GM21526 (cell line): ENCODE results near the gene SEC61A2.
"Not testable (repeated sequence)": the region's sequence is repeated elsewhere in the genome, so short reads cannot be mapped to it uniquely, and the experiment has no call there.

Experiments
- ATAC-seq: cut with Tn5 transposase; IDR thresholded peaks from one replicate; pipeline ENCODE4 v1.9.1; 2021; ENCODE audit warnings: moderate library complexity; ENCODE audit not compliant: unreplicated experiment, low FRiP score

Gene SEC61A2

GRCh38 chr10:12158111-12158510, 28.6 kb downstream of the SEC61A2 start:
- ATAC-seq = no peak

DNA sequence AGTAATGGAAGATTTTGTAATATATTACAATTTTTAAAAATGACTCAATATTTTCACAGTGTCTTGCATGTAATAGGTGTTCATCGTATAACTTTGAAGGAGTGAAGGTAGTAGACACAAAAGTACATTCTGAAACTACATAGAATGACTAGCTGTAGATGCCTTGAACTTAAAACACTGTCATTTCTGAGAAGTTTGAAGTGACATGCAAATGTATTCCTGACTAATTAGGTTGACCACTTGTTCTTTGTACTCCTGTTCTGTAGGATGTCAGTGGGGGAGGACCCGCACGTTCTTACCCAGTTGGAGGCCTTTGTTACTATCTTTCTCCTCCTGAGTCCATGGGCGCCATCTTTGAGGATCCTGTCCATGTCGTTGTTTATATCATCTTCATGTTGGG, 31.2 kb downstream of the SEC61A2 start:
- ATAC-seq = no peak

DNA sequence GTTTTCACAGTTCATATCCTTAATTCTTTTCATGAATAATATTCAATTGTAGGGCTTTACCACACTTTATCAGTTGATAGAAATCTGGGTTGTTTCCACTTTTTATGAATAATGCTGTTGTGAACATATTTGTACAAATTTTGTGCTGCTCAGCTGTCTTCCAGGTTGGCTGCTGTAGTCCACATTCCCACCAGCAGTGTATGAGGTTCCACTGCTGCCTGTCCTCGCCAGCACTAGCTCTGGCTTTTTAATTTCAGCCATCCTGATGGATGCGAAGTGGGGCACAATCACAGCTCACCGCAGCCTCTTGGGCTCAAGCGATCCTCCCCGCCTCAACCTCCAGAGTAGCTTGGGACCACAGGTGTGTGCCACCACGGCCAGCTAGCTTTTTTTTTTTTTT, 33.5 kb downstream of the SEC61A2 start:
- ATAC-seq = no peak

DNA sequence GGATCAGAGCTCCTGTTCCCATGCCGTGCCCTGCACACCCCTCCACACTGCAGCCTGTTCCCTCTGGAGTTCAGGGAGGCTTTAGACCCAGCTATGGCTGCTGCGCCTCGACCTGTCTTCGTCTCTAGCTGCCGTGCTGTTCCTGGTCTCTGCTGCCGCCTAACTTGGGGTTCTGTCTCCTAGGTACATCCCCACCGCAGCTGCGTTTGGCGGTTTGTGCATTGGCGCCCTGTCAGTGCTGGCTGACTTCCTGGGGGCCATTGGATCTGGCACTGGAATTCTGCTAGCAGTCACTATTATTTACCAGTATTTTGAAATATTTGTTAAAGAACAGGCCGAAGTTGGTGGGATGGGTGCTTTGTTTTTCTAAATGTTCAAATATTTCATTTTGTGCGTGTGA, 34.6 kb downstream of the SEC61A2 start:
- ATAC-seq = no peak

- no peak for ATAC-seq
Observed at GRCh38 chr10:12165036-12165435, 35.6 kb downstream of the SEC61A2 start.

- ATAC-seq = no peak
Observed at GRCh38 chr10:12165999-12166775, 36.7 kb downstream of the SEC61A2 start.

DNA sequence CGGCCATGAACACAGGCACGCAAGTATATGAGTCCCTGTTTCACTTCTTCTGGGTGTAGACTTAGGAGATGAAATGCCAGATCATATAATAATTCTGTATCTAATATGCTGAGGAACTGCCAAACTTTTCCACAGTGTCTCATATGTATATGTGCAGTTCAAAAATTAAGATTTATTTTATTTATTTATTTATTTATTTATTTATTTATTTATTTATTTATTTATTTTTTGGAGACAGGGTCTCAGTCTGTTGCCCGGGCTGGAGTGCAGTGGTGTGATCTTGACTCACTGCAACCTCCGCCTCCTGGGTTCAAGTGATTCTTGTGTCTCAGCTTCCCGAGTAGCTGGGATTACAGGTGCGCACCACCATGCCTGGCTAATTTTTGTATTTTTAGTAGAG, 42.0 kb downstream of the SEC61A2 start:
- not testable (repeated sequence) for ATAC-seq

GRCh38 chr10:12177642-12178041, 48.2 kb downstream of the SEC61A2 start:
- ATAC-seq = no peak

DNA sequence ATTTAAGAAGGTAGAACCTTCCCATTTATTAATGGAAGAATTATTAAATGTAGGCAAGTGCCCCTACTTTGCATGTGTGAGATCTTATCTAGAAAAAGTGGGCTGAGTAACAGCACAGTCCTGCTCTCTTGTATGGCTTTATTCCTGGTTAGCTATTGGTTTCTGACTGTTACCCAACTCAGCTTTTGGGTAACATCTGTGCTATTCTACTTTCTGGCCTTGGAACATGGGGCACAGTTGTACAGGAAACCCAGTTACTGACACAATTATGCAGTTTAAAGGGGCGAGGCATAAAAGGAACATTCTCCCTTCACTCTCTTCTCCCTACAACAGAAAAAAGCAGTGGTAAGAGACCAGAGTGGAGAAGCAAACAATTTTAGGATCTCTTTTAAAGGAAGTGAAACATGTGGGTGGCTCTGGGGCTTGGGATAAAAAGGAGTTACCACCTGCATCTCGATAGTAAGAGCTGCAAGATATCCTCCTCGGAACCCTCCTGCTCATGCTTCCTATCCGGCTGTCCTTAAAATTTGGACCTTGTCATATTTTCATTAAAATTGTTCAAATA, 50.2 kb downstream of the SEC61A2 start:
- ATAC-seq = no peak

DNA sequence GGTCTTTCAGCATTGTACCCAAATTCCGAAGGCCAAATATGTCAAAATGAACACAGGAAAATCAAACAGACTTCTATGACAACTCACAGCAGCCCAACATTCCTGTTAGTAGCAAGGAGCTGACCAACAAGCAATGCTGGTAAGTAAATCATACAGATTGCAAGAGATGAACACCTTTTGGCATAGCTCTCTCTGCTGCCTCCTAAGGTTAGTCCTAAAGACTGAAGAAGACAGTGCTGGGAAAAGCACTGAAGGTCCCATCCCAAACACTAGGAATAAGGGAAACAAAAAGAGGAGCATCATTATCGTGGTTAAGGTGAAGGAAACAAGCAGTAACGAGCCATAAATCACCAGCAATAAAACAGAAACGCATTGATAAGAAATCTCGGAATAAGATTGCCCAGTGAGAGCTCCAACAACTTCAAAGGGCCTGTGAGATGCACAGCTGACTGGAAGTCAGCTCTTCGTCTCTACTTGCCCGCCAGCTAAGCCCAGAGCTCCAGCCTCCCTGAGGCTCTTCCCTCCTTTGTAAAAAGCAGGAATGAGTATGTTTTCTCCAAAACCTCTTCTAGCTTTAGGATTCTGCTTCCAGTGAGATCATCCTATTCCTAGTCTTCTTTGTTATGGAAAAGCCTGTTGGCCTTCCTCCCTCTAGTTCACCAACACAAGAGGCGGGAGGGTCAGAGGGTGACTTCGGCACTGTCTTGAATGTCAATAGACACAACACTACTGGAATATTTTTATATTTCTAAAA, 50.9 kb downstream of the SEC61A2 start:
- ATAC-seq = no peak

GRCh38 chr10:12181065-12181775, 51.7 kb downstream of the SEC61A2 start:
- ATAC-seq = no peak

GRCh38 chr10:12184165-12184564, 54.7 kb downstream of the SEC61A2 start:
- ATAC-seq = no peak

DNA sequence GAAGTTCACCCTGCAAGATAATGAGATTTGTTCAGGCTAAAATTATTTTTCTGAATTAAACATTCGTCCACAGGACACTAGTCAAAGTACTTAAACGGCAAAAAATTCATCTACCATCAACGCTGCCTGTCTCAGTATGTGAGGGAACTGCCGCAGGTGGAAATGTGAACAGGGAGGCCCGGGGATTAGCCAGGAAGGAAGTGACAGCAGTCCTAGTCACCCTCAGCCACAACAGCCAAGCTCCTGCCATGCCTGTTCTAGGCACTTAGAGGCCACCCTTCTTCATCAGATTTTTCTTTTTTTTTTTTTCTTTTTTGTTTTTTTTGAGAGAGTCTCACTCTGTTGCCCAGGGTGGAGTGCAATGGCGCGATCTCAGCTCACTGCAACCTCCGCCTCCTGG, 56.8 kb downstream of the SEC61A2 start:
- no peak for ATAC-seq

- no peak for ATAC-seq
Observed at GRCh38 chr10:12187321-12187905, 57.9 kb downstream of the SEC61A2 start.

DNA sequence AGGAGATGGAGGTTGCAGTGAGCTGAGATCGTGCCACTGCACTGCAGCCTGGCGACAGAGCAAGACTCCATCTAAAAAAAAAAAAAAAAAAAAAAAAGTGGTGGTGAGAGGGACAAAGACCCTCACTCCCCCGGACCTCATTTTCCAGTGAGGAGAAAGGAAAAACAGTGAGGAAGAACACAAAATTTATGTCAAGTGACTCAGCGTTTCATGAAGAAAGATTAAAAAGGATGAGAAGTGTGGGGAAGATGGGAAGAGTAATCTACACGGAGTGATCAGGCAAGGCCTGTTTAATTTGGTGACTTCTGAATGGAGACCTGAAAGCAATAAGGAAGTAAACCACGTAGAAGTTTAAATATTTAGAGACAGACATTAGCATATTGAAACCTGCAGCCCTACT, 59.2 kb downstream of the SEC61A2 start:
- ATAC-seq = no peak

- ATAC-seq = no peak
Observed at GRCh38 chr10:12189426-12189825, 59.9 kb downstream of the SEC61A2 start.

DNA sequence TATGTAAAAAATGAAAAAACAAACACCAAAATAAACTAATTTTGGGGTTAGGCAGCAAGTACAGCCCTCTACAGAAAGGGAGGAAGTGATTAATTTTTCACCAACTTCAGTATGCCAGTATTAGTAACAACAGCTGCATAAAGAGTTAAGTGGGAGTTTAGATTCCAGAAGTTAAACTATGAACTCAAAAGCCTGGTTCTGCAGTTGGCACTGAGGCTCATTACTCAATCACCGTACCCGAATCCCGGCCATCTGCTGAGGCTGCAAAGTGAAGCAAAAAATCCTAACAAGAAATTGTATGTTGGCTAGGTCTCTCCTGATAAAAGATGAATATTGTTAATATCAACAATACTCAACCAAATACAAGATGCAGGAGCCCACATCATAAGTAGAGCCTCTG, 62.2 kb downstream of the SEC61A2 start:
- no peak for ATAC-seq

DNA sequence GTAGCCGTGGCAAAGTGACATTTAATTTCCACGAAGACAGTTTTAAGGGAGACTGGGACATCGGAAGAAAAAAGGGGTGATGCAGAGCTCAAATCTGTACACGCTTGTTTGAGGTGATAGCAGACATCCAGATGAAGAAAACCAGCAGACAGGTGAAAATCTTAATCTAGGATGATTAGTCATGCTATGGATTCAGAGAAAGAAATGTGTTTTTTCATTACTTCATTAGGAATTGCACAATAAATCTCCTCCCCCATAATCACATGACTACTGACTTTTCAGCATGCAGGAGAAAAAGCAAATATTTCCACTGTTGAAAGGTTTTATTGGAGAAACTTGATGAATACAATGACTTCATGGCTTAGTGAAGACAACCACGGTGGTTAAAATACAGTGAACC, 63.7 kb downstream of the SEC61A2 start:
- ATAC-seq = no peak

DNA sequence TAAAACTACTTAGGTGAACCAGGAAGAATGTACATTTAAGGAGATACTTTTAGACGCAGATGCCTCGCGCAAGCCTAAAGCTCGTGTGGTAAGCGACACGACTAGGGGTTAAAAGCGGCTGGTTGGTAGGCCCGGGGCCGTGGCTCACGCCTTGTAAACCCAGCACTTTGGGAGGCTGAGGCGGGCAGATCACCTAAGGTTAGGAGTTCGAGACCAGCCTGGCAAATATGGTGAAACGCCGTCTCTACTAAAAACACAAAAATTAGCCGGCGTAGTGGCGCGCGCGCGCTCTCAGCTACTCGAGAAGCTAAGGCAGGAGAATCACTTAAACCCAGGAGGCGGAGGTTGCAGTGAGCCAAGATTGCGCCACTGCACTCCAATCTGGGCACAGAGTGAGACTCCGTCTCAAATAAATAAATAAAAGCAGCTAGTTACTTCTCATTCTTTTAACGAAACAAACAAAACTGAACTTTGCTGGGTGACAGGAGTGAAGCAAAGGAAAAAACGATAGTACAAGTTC, 65.3 kb downstream of the SEC61A2 start:
- ATAC-seq = no peak

GRCh38 chr10:12195281-12195602, 65.8 kb downstream of the SEC61A2 start:
- peak; percentile 4 for ATAC-seq
